Activated CD4-positive, alpha-beta T cell treated with anti-CD3 and anti-CD28 coated beads for 36 hours (primary cell): ENCODE data around the gene GREB1. TPM values are rescaled to one million over a fixed set of nuclear protein-coding genes. Genes with fewer than 3 reads are reported as not detected.

Source experiments
- ATAC-seq: fragments of 200-7000 bp; cut with Tn5 transposase; one replicate; pipeline ENCODE4 v1.10.0; 2021; ENCODE audit warnings: mild to moderate bottlenecking, moderate library complexity
- CTCF ChIA-PET: fragments of 350-600 bp; sonication (Branson Sonifier 250); formaldehyde crosslinking; loops from one replicate; lab custom pipeline; 2021; ENCODE audit warnings: antibody characterized with exemption; lab: Charles Lee
- POLR2A ChIA-PET: fragments of 350-600 bp; sonication (Branson Sonifier 250); formaldehyde crosslinking; loops from one replicate; lab custom pipeline; 2021; ENCODE audit warnings: antibody characterized with exemption, inconsistent platforms; lab: Charles Lee
- DNase-seq: peaks from one replicate; pipeline ENCODE4 v3.0.0-alpha.2; 2020
- H3K27ac Mint-ChIP-seq: one replicate; pipeline ENCODE4 v1.8.0; 2021; ENCODE audit warnings: mixed read lengths
- H3K27me3 Mint-ChIP-seq: one replicate; pipeline ENCODE4 v1.8.0; 2021; ENCODE audit warnings: mixed read lengths
- H3K36me3 Mint-ChIP-seq: one replicate; pipeline ENCODE4 v1.8.0; 2021; ENCODE audit warnings: low read depth, mixed read lengths
- H3K4me1 Mint-ChIP-seq: one replicate; pipeline ENCODE4 v1.8.0; 2021; ENCODE audit warnings: mixed read lengths
- H3K4me3 Mint-ChIP-seq: one replicate; pipeline ENCODE4 v1.8.0; 2021; ENCODE audit warnings: mild to moderate bottlenecking, moderate library complexity, mixed read lengths
- H3K9me3 Mint-ChIP-seq: one replicate; pipeline ENCODE4 v1.8.0; 2021; ENCODE audit warnings: low read depth, mixed read lengths
- intact Hi-C, 2 experiments: fragments of 100-400 bp; cut with DNase I in 1 of 2; cut with micrococcal nuclease in 1 of 2; formaldehyde crosslinking; loops; one replicate each; pipeline versions ENCODE4 v1.14.2 to v1.15.1; 2022 to 2024; cut with DNase I, micrococcal nuclease
- total RNA-seq, 2 experiments: library from RNA; stranded (reverse); gene quantifications; one replicate each; pipeline ENCODE4 v1.2.3, GENCODE V29; 2021

The GREB1 gene
- total RNA-seq, 2 experiments from 2014 or later = 0.57 to 0.65 TPM

- H3K36me3 Mint-ChIP-seq = no peaks in the 10 kb centered on the region
- no peak overlapping the region for H3K4me3 Mint-ChIP-seq
- ATAC-seq (no peak), DNase-seq (no peak)
- peaks cover 5% of the 10 kb centered on the region for H3K4me1 Mint-ChIP-seq
- intact Hi-C loops = no loop called here
- POLR2A ChIA-PET = no interaction called here
- H3K27me3 Mint-ChIP-seq = peaks cover 36% of the 10 kb centered on the region
- CTCF ChIA-PET = interaction anchor here (1.0 kb wide), 1 partner anchor 9 kb away, joined by 3 read pairs; no protein-coding TSS in a partner anchor
- peaks cover 3% of the 10 kb centered on the region for H3K9me3 Mint-ChIP-seq
- no peak overlapping the region for H3K27ac Mint-ChIP-seq
Measured at GRCh38 chr2:11554399-11554716, 20.5 kb downstream of the GREB1 start.

- no peak overlapping the region for H3K27ac Mint-ChIP-seq
- H3K36me3 Mint-ChIP-seq = no peaks in the 10 kb centered on the region
- ATAC-seq (no peak), DNase-seq (no peak)
- H3K4me3 Mint-ChIP-seq = no peak overlapping the region
- H3K4me1 Mint-ChIP-seq = peaks cover 5% of the 10 kb centered on the region
- ChIA-PET POLR2A (no interaction called here), CTCF (interaction anchor here (0.5 to 0.8 kb wide), 3 partner anchors 11 to 25 kb away, joined by 3 to 4 read pairs (median 3); no protein-coding TSS in a partner anchor)
- H3K27me3 Mint-ChIP-seq = peaks cover 28% of the 10 kb centered on the region
- intact Hi-C loops = no loop called here
- no peaks in the 10 kb centered on the region for H3K9me3 Mint-ChIP-seq
Measured at GRCh38 chr2:11556101-11556806, 22.4 kb downstream of the GREB1 start.

GRCh38 chr2:11558214-11558886 lies 24.5 kb downstream of the GREB1 start:
- H3K4me1 Mint-ChIP-seq = peaks cover 5% of the 10 kb centered on the region
- ChIA-PET POLR2A (no interaction called here), CTCF (interaction anchor here (0.5 to 2.7 kb wide), 3 partner anchors 25 to 248 kb away, joined by 3 to 7 read pairs (median 5); no protein-coding TSS in a partner anchor)
- no peak overlapping the region for H3K27ac Mint-ChIP-seq
- no peaks in the 10 kb centered on the region for H3K9me3 Mint-ChIP-seq
- no peak overlapping the region for H3K4me3 Mint-ChIP-seq
- ATAC-seq = no peak
- intact Hi-C loops = no loop called here
- H3K36me3 Mint-ChIP-seq = no peaks in the 10 kb centered on the region
- H3K27me3 Mint-ChIP-seq = peaks cover 26% of the 10 kb centered on the region
- DNase-seq = no peak

- CTCF ChIA-PET = interaction anchor here (1.5 to 2.7 kb wide), 2 partner anchors 24 to 25 kb away, joined by 5 to 7 read pairs; no protein-coding TSS in a partner anchor
- Mint-ChIP-seq H3K27ac (no peak overlapping the region), H3K9me3 (no peaks in the 10 kb centered on the region), H3K36me3 (no peaks in the 10 kb centered on the region), H3K27me3 (peaks cover 20% of the 10 kb centered on the region), H3K4me1 (peaks cover 3% of the 10 kb centered on the region), H3K4me3 (no peak overlapping the region)
- POLR2A ChIA-PET = no interaction called here
- ATAC-seq = no peak
- DNase-seq = no peak
- intact Hi-C loops = no loop called here
Measured at GRCh38 chr2:11559066-11559785, 25.4 kb downstream of the GREB1 start.

GRCh38 chr2:11559786-11560155 lies 25.9 kb downstream of the GREB1 start:
- H3K36me3 Mint-ChIP-seq = no peaks in the 10 kb centered on the region
- POLR2A ChIA-PET = no interaction called here
- intact Hi-C loops = no loop called here

GRCh38 chr2:11560806-11561205 lies 27.0 kb downstream of the GREB1 start:
- Mint-ChIP-seq H3K36me3 (no peaks in the 10 kb centered on the region), H3K4me1 (no peaks in the 10 kb centered on the region), H3K27ac (no peak overlapping the region), H3K27me3 (peaks cover 8% of the 10 kb centered on the region), H3K4me3 (no peak overlapping the region), H3K9me3 (no peaks in the 10 kb centered on the region)
- ChIA-PET POLR2A (no interaction called here), CTCF (interaction anchor here (1.1 kb wide), 1 partner anchor 23 kb away, joined by 3 read pairs; no protein-coding TSS in a partner anchor)
- intact Hi-C loops = no loop called here
- no peak for DNase-seq
- no peak for ATAC-seq

More at GRCh38 chr2:11559786-11560155, 25.9 kb downstream of the GREB1 start:
- no peak overlapping the region for H3K4me3 Mint-ChIP-seq
- CTCF ChIA-PET = interaction anchor here (2.7 kb wide), 1 partner anchor 23 kb away, joined by 7 read pairs; no protein-coding TSS in a partner anchor
- no peak overlapping the region for H3K27ac Mint-ChIP-seq
- no peak for DNase-seq
- no peak for ATAC-seq
- no peaks in the 10 kb centered on the region for H3K9me3 Mint-ChIP-seq
- peaks cover 16% of the 10 kb centered on the region for H3K27me3 Mint-ChIP-seq
- H3K4me1 Mint-ChIP-seq = no peaks in the 10 kb centered on the region

GRCh38 chr2:11562011-11562410 lies 28.2 kb downstream of the GREB1 start:
- ChIA-PET CTCF (interaction anchor here (0.5 kb wide), 1 partner anchor 726 kb away, joined by 3 read pairs; no protein-coding TSS in a partner anchor), POLR2A (no interaction called here)
- Mint-ChIP-seq H3K4me3 (no peak overlapping the region), H3K27ac (no peak overlapping the region), H3K9me3 (no peaks in the 10 kb centered on the region), H3K27me3 (peaks cover 6% of the 10 kb centered on the region), H3K4me1 (no peaks in the 10 kb centered on the region), H3K36me3 (no peaks in the 10 kb centered on the region)
- intact Hi-C loops = no loop called here
- no peak for DNase-seq
- ATAC-seq = no peak

- no peak overlapping the region for H3K27ac Mint-ChIP-seq
- ChIA-PET POLR2A (no interaction called here), CTCF (interaction anchor here (1.6 kb wide), 1 partner anchor 22 kb away, joined by 5 read pairs; no protein-coding TSS in a partner anchor)
- H3K4me3 Mint-ChIP-seq = no peak overlapping the region
- ATAC-seq (no peak), DNase-seq (no peak)
- H3K9me3 Mint-ChIP-seq = no peaks in the 10 kb centered on the region
- intact Hi-C loops = no loop called here
- H3K27me3 Mint-ChIP-seq = peaks cover 4% of the 10 kb centered on the region
- no peaks in the 10 kb centered on the region for H3K36me3 Mint-ChIP-seq
- no peaks in the 10 kb centered on the region for H3K4me1 Mint-ChIP-seq
Measured at GRCh38 chr2:11562476-11562875, 28.6 kb downstream of the GREB1 start.

GRCh38 chr2:11563784-11564666 lies 30.2 kb downstream of the GREB1 start:
- CTCF ChIA-PET = interaction anchor here (0.6 to 1.6 kb wide), 3 partner anchors 10 to 27 kb away, joined by 3 to 5 read pairs (median 3); no protein-coding TSS in a partner anchor
- peaks cover 2% of the 10 kb centered on the region for H3K27me3 Mint-ChIP-seq
- POLR2A ChIA-PET = no interaction called here
- no peak for ATAC-seq
- H3K4me3 Mint-ChIP-seq = no peak overlapping the region
- H3K4me1 Mint-ChIP-seq = no peaks in the 10 kb centered on the region
- H3K9me3 Mint-ChIP-seq = no peaks in the 10 kb centered on the region
- DNase-seq = no peak
- intact Hi-C loops = no loop called here
- H3K36me3 Mint-ChIP-seq = no peaks in the 10 kb centered on the region
- no peak overlapping the region for H3K27ac Mint-ChIP-seq

- no peak overlapping the region for H3K4me3 Mint-ChIP-seq
- no peaks in the 10 kb centered on the region for H3K27me3 Mint-ChIP-seq
- no peaks in the 10 kb centered on the region for H3K36me3 Mint-ChIP-seq
- no peak for DNase-seq
- ATAC-seq = no peak
- no peaks in the 10 kb centered on the region for H3K4me1 Mint-ChIP-seq
- intact Hi-C loops = no loop called here
- H3K27ac Mint-ChIP-seq = no peak overlapping the region
- H3K9me3 Mint-ChIP-seq = no peaks in the 10 kb centered on the region
- ChIA-PET CTCF (interaction anchor here (1.2 kb wide), 1 partner anchor 12 kb away, joined by 7 read pairs; no protein-coding TSS in a partner anchor), POLR2A (no interaction called here)
Measured at GRCh38 chr2:11564816-11565567, 31.1 kb downstream of the GREB1 start.
